Stomach (tissue), 8 donors: ENCODE measurements around the gene POM121C. TPM values are rescaled to one million over a fixed set of nuclear protein-coding genes. Genes with fewer than 3 reads are reported as not detected.

Experiments used
- polyA plus RNA-seq, 3 donors: library from polyadenylated mRNA; stranded (reverse); fragments of 200-250 nt; gene quantifications; one replicate each; pipeline ENCODE4 v1.2.3, GENCODE V29; 2013
- small RNA-seq, 4 donors: library from RNA; depleted of rRNA; stranded (forward); fragments of <200 nt; gene quantifications; one replicate each; pipeline ENCODE3, GENCODE V24; 2016
- total RNA-seq, 5 donors: library from RNA; depleted of rRNA; stranded (reverse); fragments of >200 nt; gene quantifications; one replicate each; pipeline versions ENCODE4 v1.1.0 to v1.2.3, GENCODE V29; 2014 to 2016
- donor health status: healthy with polysubstance abuse.
- donor health status: Bipolar disorder and iron deficiency.
- donor health status: healthy.

The POM121C gene
- total and polyA plus RNA-seq, 8 donors, result 8.1 to 74.2 (median 24.1) TPM

Small RNA genes lying within 50 kb of the gene (small RNA-seq; reads per million reads assigned to genes)
- gene AC211429.1 (0 reads per million in 4 donors), gene RF00019 (0 reads per million in 4 donors)

Other genes with a start within 250 kb of the POM121C start
- gene TRIM73, start 90.7 kb downstream of the POM121C start, total RNA-seq, result 10 to 100 TPM in 2 of 5 donors, 1 to 10 TPM in 2, not detected in 1; 6.1 to 22.8 (median 14.9) TPM
- gene TRIM73, start 90.7 kb downstream of the POM121C start, polyA plus RNA-seq, result 10 to 100 TPM in 2 of 3 donors, 1 to 10 TPM in 1; 6.7 to 22.3 (median 11.7) TPM
- gene SPDYE5, start 6.0 kb upstream of the POM121C start, total RNA-seq, result under 1 TPM in 1 of 5 donors, not detected in 4; 0.37 TPM
- gene SPDYE5, start 6.0 kb upstream of the POM121C start, polyA plus RNA-seq, result not detected